ENCODE measurements around the gene ADAMTS2. TPM values are rescaled to one million over a fixed set of nuclear protein-coding genes. Genes with fewer than 3 reads are reported as not detected.

The ADAMTS2 gene
- polyA plus RNA-seq, 1 experiment, result 129 TPM

DNA sequence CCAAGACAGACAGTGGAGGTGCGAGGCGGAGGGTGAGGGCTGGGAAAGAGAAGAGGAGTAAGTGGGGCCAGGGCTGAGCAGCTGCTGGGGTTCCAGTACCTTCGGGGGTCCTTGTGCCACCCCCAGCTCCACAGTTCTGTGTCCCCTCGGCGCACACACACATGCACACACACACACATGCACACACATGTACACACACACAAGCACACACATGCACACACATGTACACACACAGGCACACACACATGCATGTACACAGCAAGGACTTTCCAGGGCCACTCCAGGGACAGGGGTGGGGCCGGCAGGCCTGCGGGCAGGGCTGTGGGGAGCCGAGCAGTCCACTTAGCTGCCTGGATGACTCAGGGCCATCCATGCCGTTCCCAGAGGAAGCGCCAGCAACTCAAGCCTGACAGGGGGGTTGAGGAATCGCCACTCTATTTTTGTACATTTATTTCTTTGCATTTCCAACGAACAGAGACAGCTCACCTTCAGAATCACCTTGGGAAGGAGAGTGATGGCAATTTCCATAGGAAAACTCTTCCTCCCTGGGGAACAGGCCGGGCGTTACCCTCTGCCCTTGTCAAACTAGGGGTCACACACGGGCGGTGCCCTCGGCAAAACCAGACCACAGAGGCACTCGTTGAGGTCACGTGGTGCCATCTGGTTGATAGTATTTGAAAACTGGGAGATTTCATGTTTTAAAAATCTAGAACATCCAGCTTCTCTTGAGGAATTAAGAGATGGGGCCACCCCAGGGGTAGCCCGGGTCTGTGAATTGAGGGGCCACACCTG is 135.7 kb downstream of the ADAMTS2 start:
- TF ChIP-seq, protein P1, sequence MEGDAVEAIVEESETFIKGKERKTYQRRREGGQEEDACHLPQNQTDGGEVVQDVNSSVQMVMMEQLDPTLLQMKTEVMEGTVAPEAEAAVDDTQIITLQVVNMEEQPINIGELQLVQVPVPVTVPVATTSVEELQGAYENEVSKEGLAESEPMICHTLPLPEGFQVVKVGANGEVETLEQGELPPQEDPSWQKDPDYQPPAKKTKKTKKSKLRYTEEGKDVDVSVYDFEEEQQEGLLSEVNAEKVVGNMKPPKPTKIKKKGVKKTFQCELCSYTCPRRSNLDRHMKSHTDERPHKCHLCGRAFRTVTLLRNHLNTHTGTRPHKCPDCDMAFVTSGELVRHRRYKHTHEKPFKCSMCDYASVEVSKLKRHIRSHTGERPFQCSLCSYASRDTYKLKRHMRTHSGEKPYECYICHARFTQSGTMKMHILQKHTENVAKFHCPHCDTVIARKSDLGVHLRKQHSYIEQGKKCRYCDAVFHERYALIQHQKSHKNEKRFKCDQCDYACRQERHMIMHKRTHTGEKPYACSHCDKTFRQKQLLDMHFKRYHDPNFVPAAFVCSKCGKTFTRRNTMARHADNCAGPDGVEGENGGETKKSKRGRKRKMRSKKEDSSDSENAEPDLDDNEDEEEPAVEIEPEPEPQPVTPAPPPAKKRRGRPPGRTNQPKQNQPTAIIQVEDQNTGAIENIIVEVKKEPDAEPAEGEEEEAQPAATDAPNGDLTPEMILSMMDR (IDR thresholded peaks at IDR 0.05; ENCODE audit: insufficient read depth, low read depth, low read length), result no peak
- no peaks in the 10 kb centered on the region for H3K27me3 ChIP-seq (ENCODE audit: control insufficient read depth, insufficient read depth, low read length)
- peak; percentile 15 for DNase-seq (ENCODE audit: low read depth)
- ChIA-PET POLR2A (no interaction called here), CTCF (interaction anchor here (0.6 to 1.0 kb wide), 3 partner anchors 9 to 76 kb away, joined by 3 to 5 read pairs (median 3); no protein-coding TSS in a partner anchor)
- H3K36me3 ChIP-seq (ENCODE audit: control insufficient read depth, insufficient read depth, low read length), result peaks cover 12% of the 10 kb centered on the region
- no peak overlapping the region for H3K4me3 ChIP-seq (ENCODE audit: low read depth, low read length)

DNA sequence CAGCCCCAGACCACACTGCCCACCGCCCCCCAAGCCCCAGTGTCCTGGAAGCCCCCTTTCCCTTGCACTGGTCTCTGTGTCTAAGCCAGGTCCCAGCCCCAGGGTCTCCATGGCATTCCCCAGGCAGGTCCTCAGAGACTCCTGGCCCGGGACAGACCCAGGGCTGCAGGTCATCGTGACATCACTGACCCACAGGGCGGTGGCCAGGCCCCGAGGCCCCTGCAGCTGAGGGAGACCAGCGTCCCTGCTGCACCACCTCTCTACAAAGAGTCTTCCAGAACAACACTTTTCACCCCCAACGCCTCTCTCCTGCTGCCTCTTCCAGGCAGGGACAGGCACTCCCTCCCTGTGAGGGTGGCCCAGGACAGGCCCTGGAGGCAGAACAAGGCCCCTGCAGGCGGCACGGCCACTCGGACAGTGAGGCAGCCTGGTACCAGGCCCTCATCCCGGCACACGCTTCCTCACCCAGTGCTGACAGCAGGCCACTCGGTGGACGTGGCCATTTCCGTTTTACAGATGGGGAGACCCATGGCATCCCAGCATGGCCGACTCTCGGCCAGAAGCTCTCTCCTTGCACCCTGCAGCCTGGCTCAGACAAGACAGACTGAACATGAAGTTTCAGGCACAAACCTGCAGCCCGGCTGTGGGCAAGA is 136.4 kb downstream of the ADAMTS2 start:
- TF ChIP-seq, protein P1 (IDR thresholded peaks at IDR 0.05; ENCODE audit: insufficient read depth, low read depth, low read length), result no peak
- Histone ChIP-seq H3K27me3 (ENCODE audit: control insufficient read depth, insufficient read depth, low read length) (no peaks in the 10 kb centered on the region), H3K4me3 (ENCODE audit: low read depth, low read length) (no peak overlapping the region), H3K36me3 (ENCODE audit: control insufficient read depth, insufficient read depth, low read length) (peaks cover 15% of the 10 kb centered on the region)
- CTCF ChIA-PET, result interaction anchor here (0.6 to 1.0 kb wide), 2 partner anchors 53 to 77 kb away, joined by 3 to 5 read pairs; no protein-coding TSS in a partner anchor
- no peak for DNase-seq (ENCODE audit: low read depth)
- POLR2A ChIA-PET, result no interaction called here

DNA sequence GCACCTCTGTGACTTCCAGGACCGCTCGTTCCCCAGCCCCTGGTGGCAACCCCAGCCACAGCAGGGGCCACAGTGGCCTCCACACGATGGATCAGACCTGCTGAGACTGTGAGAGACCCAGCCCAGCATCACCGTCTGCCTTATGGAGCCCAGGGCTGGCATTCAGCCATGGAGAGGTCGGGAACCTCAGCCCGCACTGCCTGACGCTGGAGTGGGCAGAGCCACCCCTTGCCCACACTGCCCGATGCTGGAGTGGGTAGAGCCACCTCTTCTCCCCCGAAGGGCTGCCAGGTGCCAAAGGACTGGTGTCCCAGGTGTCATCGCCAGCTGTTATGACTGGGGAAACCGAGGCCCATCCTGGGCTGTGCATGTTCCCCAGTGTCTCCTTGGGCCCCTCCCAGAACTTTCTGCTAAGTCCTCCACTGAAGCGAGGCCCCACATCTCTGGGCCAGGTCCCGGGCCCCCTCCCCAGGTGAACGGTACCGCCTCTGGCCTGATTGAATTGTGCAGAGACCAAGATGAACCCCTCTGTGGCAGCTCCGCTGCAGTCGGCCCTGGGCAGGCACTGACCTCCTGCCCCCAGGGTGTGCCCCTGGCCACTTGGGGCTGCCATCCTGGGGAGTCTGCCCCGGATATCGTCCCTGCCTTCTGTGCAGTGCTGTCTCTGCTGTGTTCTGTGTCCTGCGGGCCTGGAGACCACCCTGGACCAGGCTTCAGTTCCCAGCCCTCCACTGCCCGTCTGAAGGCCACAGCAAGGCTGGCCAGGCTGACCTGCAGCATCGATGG is 137.1 kb downstream of the ADAMTS2 start:
- H3K36me3 ChIP-seq (ENCODE audit: control insufficient read depth, insufficient read depth, low read length), result peaks cover 18% of the 10 kb centered on the region
- TF ChIP-seq, protein P1 (IDR thresholded peaks at IDR 0.05; ENCODE audit: insufficient read depth, low read depth, low read length), result no peak
- DNase-seq (ENCODE audit: low read depth), result no peak
- no peaks in the 10 kb centered on the region for H3K27me3 ChIP-seq (ENCODE audit: control insufficient read depth, insufficient read depth, low read length)
- H3K4me3 ChIP-seq (ENCODE audit: low read depth, low read length), result no peak overlapping the region
- CTCF ChIA-PET, result no interaction called here
- POLR2A ChIA-PET, result no interaction called here

DNA sequence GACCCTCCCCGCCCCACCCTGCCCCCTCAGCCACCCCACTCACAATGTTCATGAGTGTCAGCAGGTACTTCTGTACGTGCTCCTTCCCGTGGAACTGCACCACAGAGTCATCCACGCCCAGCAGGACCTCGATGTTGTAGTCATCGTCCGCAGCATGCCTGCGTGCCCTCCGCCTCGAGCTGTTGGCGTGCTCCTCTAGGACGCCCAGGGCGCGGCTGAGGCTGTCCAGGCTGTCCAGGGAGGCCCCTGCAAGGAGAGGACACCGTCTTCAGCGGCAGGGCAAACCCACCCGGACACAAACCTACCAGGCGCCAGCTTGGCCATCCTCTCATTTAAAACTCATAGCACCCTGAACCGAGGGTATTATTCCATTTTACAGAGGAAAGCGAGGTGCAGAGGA is 137.8 kb downstream of the ADAMTS2 start:
- CTCF ChIA-PET, result no interaction called here
- DNase-seq (ENCODE audit: low read depth), result no peak
- no peak overlapping the region for H3K4me3 ChIP-seq (ENCODE audit: low read depth, low read length)
- POLR2A ChIA-PET, result no interaction called here
- TF ChIP-seq, protein P1 (IDR thresholded peaks at IDR 0.05; ENCODE audit: insufficient read depth, low read depth, low read length), result no peak
- H3K36me3 ChIP-seq (ENCODE audit: control insufficient read depth, insufficient read depth, low read length), result peaks cover 21% of the 10 kb centered on the region
- H3K27me3 ChIP-seq (ENCODE audit: control insufficient read depth, insufficient read depth, low read length), result no peaks in the 10 kb centered on the region

DNA sequence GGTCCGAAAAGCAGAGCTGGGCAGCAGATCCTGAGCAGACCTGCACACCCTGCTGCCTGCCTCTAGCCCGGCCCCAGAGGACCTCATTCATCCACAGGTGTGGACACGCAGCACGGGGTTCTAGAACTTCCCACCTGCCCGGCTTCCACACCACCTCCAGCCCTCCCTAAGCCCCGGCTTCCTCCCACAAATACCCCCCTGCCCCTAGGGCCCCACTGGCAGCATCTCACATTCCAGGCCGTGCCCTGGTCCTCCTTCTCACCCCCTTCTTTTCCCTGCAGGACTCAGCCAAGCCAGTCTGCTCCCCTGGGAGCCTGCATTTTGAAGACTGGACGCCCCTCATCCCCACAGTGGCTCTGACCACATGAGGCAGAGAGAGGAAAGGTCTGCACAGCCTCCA is 138.9 kb downstream of the ADAMTS2 start:
- TF ChIP-seq, protein P1 (IDR thresholded peaks at IDR 0.05; ENCODE audit: insufficient read depth, low read depth, low read length), result no peak
- Histone ChIP-seq H3K36me3 (ENCODE audit: control insufficient read depth, insufficient read depth, low read length) (peaks cover 22% of the 10 kb centered on the region), H3K27me3 (ENCODE audit: control insufficient read depth, insufficient read depth, low read length) (no peaks in the 10 kb centered on the region), H3K4me3 (ENCODE audit: low read depth, low read length) (no peak overlapping the region)
- POLR2A ChIA-PET, result no interaction called here
- CTCF ChIA-PET, result interaction anchor here (1.3 kb wide), 1 partner anchor 9 kb away, joined by 4 read pairs; no protein-coding TSS in a partner anchor
- no peak for DNase-seq (ENCODE audit: low read depth)
